KMS-11 (cell line): ENCODE data around the gene SPACA4.

Source experiments
- H2AFZ ChIP-seq: fragments of 200-600 bp; sonication (generic); 2 replicates; pipeline ENCODE4 v1.6.1; 2016; ENCODE audit warnings: antibody characterized with exemption, mixed run types, low read depth
- H3K27ac ChIP-seq: fragments of 200-600 bp; sonication (generic); 2 replicates; pipeline ENCODE4 v1.6.1; 2016; ENCODE audit warnings: mild to moderate bottlenecking, mixed run types
- H3K27me3 ChIP-seq: fragments of 200-600 bp; sonication (generic); 2 replicates; pipeline ENCODE4 v1.6.1; 2017; ENCODE audit warnings: mild to moderate bottlenecking, low read depth, mixed run types, moderate library complexity; ENCODE audit not compliant: insufficient read depth
- H3K36me3 ChIP-seq: fragments of 200-600 bp; sonication (generic); 2 replicates; pipeline ENCODE4 v1.6.1; 2017; ENCODE audit warnings: mild to moderate bottlenecking, mixed run types; ENCODE audit not compliant: insufficient read depth
- H3K4me1 ChIP-seq: fragments of 200-600 bp; sonication (generic); 2 replicates; pipeline ENCODE4 v1.6.1; 2016; ENCODE audit warnings: mild to moderate bottlenecking, low read depth, mixed run types; ENCODE audit not compliant: poor library complexity, severe bottlenecking
- H3K4me2 ChIP-seq: fragments of 200-600 bp; sonication (generic); 2 replicates; pipeline ENCODE4 v1.7.0; 2016; ENCODE audit warnings: mild to moderate bottlenecking, mixed run types
- H3K4me3 ChIP-seq: fragments of 200-600 bp; sonication (generic); IDR thresholded peaks from 2 replicates; pipeline ENCODE4 v1.6.1; 2017; ENCODE audit warnings: low read depth, low read length, mixed read lengths; ENCODE audit not compliant: insufficient read depth
- H3K79me2 ChIP-seq: fragments of 200-600 bp; sonication (generic); 2 replicates; pipeline ENCODE4 v1.6.1; 2016; ENCODE audit warnings: low read depth, mixed run types; ENCODE audit not compliant: insufficient read depth
- H3K9ac ChIP-seq: fragments of 200-600 bp; sonication (generic); 2 replicates; pipeline ENCODE4 v1.6.1; 2016; ENCODE audit warnings: mild to moderate bottlenecking, mixed run types
- H4K20me1 ChIP-seq: fragments of 200-600 bp; sonication (generic); 2 replicates; pipeline ENCODE4 v1.6.1; 2016; ENCODE audit warnings: mild to moderate bottlenecking, mixed run types; ENCODE audit not compliant: insufficient read depth
- TF ChIP-seq, protein P1 (sequence below): fragments of 200-600 bp; sonication (generic); conservative IDR thresholded peaks from 2 replicates; pipeline ENCODE4 v1.6.1; 2017; ENCODE audit warnings: low read depth, mild to moderate bottlenecking, antibody characterized with exemption, low read length, moderate library complexity, mixed read lengths

The SPACA4 gene

DNA sequence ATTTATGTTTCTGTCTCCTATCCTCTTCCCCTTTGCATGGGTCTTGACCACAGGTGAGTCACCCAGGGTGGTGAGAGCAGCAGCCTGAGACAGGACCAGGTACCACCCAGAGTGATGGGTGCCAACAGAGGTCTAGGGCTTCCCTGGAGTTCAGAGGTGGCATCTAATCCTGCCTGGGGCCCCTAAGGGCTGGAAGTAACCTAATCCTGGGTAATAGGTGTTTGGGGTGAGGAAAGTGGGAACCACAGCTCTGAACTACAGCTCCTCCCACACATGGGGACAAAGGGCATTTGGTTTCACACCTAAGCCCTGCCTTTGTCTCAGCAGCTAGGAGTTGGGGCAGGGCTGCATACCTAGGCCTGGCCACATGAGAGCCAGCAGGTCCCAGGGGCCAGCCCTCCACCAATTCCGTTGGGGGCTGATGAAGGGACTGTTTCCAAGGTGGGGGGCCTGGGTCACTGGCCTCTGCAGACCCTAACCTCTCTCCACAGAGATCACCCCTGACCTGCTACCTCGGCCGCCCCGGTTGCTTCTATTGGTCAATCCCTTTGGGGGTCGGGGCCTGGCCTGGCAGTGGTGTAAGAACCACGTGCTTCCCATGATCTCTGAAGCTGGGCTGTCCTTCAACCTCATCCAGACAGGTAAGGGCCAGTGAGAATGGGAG, 20.8 kb downstream of the SPACA4 start:
- peak overlapping the region; percentile 53; the same call in 1 of the 2 replicates for H3K4me2 ChIP-seq
- no peaks in the 10 kb centered on the region for H3K27me3 ChIP-seq

DNA sequence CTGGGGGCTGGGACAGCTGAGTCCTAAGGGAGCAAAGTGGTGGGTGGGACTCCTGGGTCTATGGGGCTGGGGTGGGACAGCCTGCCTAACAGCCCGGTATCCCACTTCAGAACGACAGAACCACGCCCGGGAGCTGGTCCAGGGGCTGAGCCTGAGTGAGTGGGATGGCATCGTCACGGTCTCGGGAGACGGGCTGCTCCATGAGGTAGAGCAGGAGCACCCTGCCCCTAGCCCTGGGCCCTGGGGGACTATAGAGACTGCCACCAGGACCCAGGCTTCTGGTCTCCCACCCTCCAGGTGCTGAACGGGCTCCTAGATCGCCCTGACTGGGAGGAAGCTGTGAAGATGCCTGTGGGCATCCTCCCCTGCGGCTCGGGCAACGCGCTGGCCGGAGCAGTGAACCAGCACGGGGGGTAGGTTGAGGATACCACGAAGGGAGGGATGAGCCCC, 21.3 kb downstream of the SPACA4 start:
- Histone ChIP-seq H4K20me1 (no peaks in the 10 kb centered on the region), H3K4me3 (no peak overlapping the region), H3K79me2 (peaks cover 5% of the 10 kb centered on the region; the same call in 1 of the 2 replicates), H3K9ac (no peak overlapping the region), H2AFZ (no peak overlapping the region), H3K27me3 (no peaks in the 10 kb centered on the region), H3K4me2 (peak overlapping the region; percentile 53; the same call in 1 of the 2 replicates), H3K4me1 (peaks cover 43% of the 10 kb centered on the region), H3K36me3 (no peaks in the 10 kb centered on the region), H3K27ac (no peak overlapping the region)
- TF ChIP-seq, protein P1, sequence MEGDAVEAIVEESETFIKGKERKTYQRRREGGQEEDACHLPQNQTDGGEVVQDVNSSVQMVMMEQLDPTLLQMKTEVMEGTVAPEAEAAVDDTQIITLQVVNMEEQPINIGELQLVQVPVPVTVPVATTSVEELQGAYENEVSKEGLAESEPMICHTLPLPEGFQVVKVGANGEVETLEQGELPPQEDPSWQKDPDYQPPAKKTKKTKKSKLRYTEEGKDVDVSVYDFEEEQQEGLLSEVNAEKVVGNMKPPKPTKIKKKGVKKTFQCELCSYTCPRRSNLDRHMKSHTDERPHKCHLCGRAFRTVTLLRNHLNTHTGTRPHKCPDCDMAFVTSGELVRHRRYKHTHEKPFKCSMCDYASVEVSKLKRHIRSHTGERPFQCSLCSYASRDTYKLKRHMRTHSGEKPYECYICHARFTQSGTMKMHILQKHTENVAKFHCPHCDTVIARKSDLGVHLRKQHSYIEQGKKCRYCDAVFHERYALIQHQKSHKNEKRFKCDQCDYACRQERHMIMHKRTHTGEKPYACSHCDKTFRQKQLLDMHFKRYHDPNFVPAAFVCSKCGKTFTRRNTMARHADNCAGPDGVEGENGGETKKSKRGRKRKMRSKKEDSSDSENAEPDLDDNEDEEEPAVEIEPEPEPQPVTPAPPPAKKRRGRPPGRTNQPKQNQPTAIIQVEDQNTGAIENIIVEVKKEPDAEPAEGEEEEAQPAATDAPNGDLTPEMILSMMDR: no peak

More for the DNA sequence above, 20.8 kb downstream of the SPACA4 start:
- peak overlapping the region; percentile 30; the same call in 1 of the 2 replicates for H3K27ac ChIP-seq
- H2AFZ ChIP-seq: no peak overlapping the region
- no peaks in the 10 kb centered on the region for H4K20me1 ChIP-seq
- H3K4me3 ChIP-seq: no peak overlapping the region
- H3K36me3 ChIP-seq: no peaks in the 10 kb centered on the region
- H3K79me2 ChIP-seq: peaks cover 5% of the 10 kb centered on the region; the same call in 1 of the 2 replicates
- H3K4me1 ChIP-seq: peaks cover 38% of the 10 kb centered on the region
- TF ChIP-seq, protein P1: no peak
- H3K9ac ChIP-seq: peak overlapping the region; percentile 2; the same call in 1 of the 2 replicates

DNA sequence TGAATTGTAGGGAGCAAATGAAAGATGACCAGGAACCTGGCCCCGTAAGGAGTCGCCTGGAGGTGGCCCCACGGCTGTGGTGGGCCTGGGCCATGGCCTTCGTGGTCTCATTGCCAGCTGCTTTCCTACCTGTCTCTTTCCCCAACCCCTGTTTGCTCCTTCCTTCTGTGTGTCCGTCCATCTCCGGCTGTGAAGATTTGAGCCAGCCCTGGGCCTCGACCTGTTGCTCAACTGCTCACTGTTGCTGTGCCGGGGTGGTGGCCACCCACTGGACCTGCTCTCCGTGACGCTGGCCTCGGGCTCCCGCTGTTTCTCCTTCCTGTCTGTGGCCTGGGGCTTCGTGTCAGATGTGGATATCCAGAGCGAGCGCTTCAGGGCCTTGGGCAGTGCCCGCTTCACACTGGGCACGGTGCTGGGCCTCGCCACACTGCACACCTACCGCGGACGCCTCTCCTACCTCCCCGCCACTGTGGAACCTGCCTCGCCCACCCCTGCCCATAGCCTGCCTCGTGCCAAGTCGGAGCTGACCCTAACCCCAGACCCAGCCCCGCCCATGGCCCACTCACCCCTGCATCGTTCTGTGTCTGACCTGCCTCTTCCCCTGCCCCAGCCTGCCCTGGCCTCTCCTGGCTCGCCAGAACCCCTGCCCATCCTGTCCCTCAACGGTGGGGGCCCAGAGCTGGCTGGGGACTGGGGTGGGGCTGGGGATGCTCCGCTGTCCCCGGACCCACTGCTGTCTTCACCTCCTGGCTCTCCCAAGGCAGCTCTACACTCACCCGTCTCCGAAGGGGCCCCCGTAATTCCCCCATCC, 22.1 kb downstream of the SPACA4 start:
- Histone ChIP-seq H3K79me2 (peaks cover 5% of the 10 kb centered on the region; the same call in 1 of the 2 replicates), H3K9ac (no peak overlapping the region), H3K27me3 (no peaks in the 10 kb centered on the region), H3K4me2 (no peak overlapping the region), H3K4me3 (no peak overlapping the region), H4K20me1 (no peaks in the 10 kb centered on the region), H3K36me3 (no peaks in the 10 kb centered on the region), H3K27ac (no peak overlapping the region), H3K4me1 (peaks cover 44% of the 10 kb centered on the region), H2AFZ (no peak overlapping the region)
- TF ChIP-seq, protein P1: no peak

DNA sequence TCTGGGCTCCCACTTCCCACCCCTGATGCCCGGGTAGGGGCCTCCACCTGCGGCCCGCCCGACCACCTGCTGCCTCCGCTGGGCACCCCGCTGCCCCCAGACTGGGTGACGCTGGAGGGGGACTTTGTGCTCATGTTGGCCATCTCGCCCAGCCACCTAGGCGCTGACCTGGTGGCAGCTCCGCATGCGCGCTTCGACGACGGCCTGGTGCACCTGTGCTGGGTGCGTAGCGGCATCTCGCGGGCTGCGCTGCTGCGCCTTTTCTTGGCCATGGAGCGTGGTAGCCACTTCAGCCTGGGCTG, 22.7 kb downstream of the SPACA4 start:
- H3K4me2 ChIP-seq: no peak overlapping the region
- no peak overlapping the region for H2AFZ ChIP-seq
- H3K36me3 ChIP-seq: no peaks in the 10 kb centered on the region
- TF ChIP-seq, protein P1: no peak
- H3K27ac ChIP-seq: no peak overlapping the region
- peaks cover 5% of the 10 kb centered on the region; the same call in 1 of the 2 replicates for H3K79me2 ChIP-seq
- no peak overlapping the region for H3K4me3 ChIP-seq
- no peak overlapping the region for H3K9ac ChIP-seq
- H3K27me3 ChIP-seq: no peaks in the 10 kb centered on the region
- H4K20me1 ChIP-seq: no peaks in the 10 kb centered on the region
- peaks cover 47% of the 10 kb centered on the region for H3K4me1 ChIP-seq
